GM13977 (cell line): Measurements from ENCODE around the gene CD7.

ENCODE experiments used
- DNase-seq: peaks from one replicate; pipeline ENCODE4 v3.0.0; 2012; ENCODE audit warnings: low spot score
- in situ Hi-C: fragments of 300-500 bp; cut with MboI; formaldehyde crosslinking; loops from one replicate; pipeline ENCODE4 v1.12.0; 2022; ENCODE audit warnings: low sequenced_read_pairs, low pct_unique_long_range_greater_than_20kb, mixed read lengths, inconsistent platforms; ENCODE audit not compliant: unreplicated experiment
- TF ChIP-seq, protein P1 (sequence below): IDR thresholded peaks from 2 replicates; pipeline ENCODE4 v1.5.1; 2012; ENCODE audit warnings: mild to moderate bottlenecking, control low read depth; ENCODE audit not compliant: insufficient read depth; ENCODE audit errors: extremely low read depth, missing control alignments

The CD7 gene

DNA sequence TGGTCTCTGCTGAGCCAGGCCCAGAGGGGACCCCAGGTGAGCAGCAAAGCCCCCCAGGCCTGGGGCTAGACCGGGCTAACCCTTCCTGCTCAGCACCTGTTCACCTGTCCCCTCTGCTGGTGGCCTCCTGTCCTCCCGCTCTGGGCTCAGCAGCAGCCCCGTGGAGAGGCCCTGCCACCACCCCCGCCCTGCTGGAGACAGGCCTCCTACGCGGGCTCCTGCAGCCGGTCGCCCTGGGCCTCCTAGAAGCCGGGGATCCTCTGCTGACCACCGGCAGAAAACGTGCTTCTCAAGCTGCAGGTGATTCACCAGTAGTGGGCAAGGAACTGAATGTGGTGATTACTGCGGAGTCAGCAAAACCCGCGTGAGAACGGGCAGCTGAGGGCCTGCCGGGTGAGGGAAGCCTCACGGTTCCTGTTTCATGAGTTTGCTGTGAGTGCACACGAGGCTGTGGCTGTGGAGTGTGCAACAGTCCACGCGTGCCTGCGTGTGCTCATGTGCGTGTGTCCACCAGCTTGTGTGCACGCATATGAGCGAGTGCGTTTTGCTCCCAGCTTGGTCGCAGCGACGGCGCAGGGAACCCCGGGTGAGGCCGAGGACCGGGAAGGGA lies 15.4 kb upstream of the CD7 start:
- no peak for DNase-seq
- TF ChIP-seq, protein P1, sequence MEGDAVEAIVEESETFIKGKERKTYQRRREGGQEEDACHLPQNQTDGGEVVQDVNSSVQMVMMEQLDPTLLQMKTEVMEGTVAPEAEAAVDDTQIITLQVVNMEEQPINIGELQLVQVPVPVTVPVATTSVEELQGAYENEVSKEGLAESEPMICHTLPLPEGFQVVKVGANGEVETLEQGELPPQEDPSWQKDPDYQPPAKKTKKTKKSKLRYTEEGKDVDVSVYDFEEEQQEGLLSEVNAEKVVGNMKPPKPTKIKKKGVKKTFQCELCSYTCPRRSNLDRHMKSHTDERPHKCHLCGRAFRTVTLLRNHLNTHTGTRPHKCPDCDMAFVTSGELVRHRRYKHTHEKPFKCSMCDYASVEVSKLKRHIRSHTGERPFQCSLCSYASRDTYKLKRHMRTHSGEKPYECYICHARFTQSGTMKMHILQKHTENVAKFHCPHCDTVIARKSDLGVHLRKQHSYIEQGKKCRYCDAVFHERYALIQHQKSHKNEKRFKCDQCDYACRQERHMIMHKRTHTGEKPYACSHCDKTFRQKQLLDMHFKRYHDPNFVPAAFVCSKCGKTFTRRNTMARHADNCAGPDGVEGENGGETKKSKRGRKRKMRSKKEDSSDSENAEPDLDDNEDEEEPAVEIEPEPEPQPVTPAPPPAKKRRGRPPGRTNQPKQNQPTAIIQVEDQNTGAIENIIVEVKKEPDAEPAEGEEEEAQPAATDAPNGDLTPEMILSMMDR, result no peak
- in situ Hi-C loops, result no loop called here

DNA sequence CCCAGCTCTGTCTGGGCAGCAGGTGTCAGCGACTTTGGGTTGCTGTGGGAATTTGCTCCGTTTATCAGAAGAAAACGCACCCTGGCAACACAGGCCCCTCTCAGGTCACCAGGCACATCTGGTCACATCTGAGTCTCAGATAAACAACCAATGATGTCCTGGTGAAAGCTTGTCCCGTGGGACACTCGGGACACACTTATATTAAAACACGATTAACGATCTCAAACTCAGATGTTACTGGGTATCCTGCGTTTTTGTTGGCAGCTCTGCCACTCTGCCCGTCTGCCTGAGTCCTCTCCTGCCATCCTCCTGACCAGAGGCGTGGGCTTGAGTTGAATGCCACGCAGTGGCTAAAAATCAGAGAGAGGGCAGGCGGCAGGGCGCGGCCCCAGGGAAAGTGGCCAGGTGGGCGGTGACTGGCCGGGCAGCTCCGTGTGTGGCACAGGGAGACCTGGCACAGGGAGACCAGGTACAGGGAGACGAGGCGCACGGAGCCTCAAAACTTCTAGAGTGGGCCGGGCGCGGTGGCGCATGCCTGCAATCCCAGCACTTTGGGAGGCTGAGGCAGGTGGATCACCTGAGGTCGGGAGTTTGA lies 14.0 kb upstream of the CD7 start:
- DNase-seq, result no peak
- TF ChIP-seq, protein P1, result no peak
- in situ Hi-C loops, result no loop called here

DNA sequence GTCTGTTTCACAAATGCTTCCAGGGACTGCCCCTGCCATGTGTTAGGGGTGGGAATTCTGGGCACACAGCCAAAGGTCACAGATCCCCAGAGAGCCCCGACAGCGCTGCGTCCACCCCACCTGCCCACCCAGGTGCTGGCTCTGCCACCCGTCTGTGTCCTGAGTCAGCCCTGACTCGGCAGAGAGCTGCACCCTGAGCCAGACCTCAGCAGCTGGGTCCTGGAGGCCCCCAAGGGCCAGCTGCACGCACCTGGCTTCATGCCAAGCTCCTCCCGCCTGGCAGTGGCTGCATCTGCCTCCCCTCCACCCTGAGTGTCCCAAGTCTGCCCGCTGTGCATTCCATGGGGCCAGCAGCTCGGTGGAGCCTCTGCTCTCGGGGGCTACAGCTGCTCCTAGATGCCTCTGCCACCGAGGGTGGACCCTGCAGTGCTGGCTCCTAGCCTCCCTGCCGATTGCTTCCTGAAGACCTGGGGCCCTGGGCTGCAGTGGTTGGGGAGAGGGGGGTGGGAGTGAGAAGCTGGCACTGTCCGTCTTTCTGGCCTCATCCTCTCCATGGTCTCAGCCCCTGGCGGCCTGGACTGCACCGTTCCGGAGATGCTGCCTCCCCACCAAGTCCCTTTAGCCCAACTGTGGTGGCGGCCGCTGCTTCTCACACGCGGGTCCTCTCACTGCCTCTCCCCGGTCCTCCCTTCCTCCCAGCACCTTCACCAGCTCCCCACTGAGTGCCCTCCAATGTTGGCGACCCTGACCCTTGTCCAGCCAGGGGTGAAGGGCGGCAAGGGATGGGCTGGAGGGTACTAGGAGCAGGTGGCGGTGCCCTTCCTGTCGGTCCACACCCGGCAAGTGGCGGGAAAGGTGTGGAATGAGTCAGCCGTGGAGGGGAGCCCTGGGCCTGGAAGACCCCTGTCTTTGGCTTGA lies 13.2 kb upstream of the CD7 start:
- TF ChIP-seq, protein P1, result no peak
- in situ Hi-C loops, result no loop called here
- no peak for DNase-seq

- in situ Hi-C loops, result no loop called here
- TF ChIP-seq, protein P1, result no peak
- no peak for DNase-seq
These were observed 12.4 kb upstream of the CD7 start for GRCh38 chr17:82329683-82330321.

DNA sequence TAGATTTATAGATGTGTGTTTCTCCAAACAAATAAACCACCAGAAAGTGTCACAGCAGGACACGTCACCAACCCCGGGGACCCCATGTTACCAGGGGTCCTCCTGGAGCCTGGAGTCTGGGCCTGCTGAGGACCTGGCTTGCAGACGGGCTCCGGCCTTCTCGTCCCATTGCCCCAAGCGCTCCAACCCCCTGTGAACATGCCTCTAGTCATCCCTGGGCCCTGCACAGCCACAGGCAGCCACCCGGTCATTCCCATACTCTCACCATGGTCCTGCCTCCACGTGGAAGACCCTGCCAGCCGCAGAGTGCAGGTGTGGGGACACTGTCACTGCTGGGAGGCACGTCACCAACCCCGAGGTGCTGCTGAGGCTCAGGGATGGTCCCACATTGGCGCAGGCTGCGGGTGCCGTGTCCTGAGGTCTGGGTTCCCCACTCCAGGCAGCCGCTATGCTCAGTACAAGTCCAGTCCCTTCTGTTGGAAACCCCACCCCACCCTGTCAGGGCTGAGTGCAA lies 11.6 kb upstream of the CD7 start:
- in situ Hi-C loops, result no loop called here
- TF ChIP-seq, protein P1, result no peak

More for the DNA sequence above, 11.6 kb upstream of the CD7 start:
- no peak for DNase-seq
